Measurements from ENCODE around the gene KIRREL3. TPM values are rescaled to one million over a fixed set of nuclear protein-coding genes. Genes with fewer than 3 reads are reported as not detected.

The KIRREL3 gene
- polyA plus RNA-seq, 1 of the 3 experiments (the other 2 are of a cell fraction): 3.7 TPM

DNA sequence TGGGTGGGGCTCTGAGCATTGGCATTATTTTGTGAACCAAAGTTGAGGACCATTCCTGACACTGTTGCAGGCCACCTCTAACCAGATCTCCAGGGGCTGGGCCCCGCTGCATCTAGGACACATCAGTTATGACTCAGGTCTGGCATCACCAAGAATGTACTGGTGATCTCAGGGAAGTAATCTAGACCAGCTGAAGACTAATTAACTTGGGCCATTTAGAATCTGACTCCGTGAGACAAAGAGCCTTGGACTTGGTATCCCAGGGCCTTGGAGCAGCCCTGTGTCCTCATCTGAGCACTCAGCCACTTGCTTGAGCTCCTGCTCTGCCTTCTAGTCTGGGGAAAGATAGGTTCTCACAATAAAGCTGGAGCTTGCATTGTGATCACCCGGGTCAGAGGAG is 200.6 kb downstream of the KIRREL3 start:
- H4K20me1 ChIP-seq (ENCODE audit: insufficient read depth): no peaks in the 10 kb centered on the region
- ChIA-PET CTCF (no interaction called here), POLR2A (no interaction called here)
- no peaks in the 10 kb centered on the region for H3K9me3 ChIP-seq
- no peaks in the 10 kb centered on the region for H3K4me1 ChIP-seq (ENCODE audit: control insufficient read depth in 1 of 2, insufficient read depth in 2 of 2, low read depth in 1 of 2, low read length in 1 of 2)
- no peak overlapping the region for H3K9ac ChIP-seq
- H3F3A ChIP-seq (replicated peaks; ENCODE audit: insufficient read depth): no peaks in the 10 kb centered on the region
- 53% methylated on average over 3 of the region's 3 CpGs for WGBS (ENCODE audit: low lambda C conversion rate)
- no peak for DNase-seq
- no peaks in the 10 kb centered on the region for H3K36me3 ChIP-seq (replicated peaks in 1 of 2; ENCODE audit: control insufficient read depth in 1 of 2, insufficient read depth in 2 of 2, low read length in 1 of 2)
- H3K9me2 ChIP-seq: no peaks in the 10 kb centered on the region
- no peak overlapping the region for H3K4me2 ChIP-seq
- TF ChIP-seq SIN3A (IDR thresholded peaks at IDR 0.05; ENCODE audit: borderline replicate concordance, low read depth, low read length): no peak
- TF ChIP-seq TCF12 (IDR thresholded peaks at IDR 0.05): peak; percentile 70
- TF ChIP-seq, protein P1, sequence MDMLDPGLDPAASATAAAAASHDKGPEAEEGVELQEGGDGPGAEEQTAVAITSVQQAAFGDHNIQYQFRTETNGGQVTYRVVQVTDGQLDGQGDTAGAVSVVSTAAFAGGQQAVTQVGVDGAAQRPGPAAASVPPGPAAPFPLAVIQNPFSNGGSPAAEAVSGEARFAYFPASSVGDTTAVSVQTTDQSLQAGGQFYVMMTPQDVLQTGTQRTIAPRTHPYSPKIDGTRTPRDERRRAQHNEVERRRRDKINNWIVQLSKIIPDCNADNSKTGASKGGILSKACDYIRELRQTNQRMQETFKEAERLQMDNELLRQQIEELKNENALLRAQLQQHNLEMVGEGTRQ (IDR thresholded peaks at IDR 0.05; ENCODE audit: borderline replicate concordance, low read depth, low read length): no peak
- TF ChIP-seq POLR2AphosphoS5 (IDR thresholded peaks at IDR 0.05; ENCODE audit: low read depth, low read length): no peak
- TF ChIP-seq FOSL2 (IDR thresholded peaks at IDR 0.05; ENCODE audit: borderline replicate concordance, low read depth): peak; percentile 45; the same call in 1 of the 2 replicates
- TF ChIP-seq ELF1 (IDR thresholded peaks at IDR 0.05): no peak
- no peak for TF ChIP-seq GATA2 (CRISPR knock-in tag; IDR thresholded peaks at IDR 0.05)
- TF ChIP-seq TEAD4 (IDR thresholded peaks at IDR 0.05; ENCODE audit: borderline replicate concordance, insufficient read depth): no peak
- no peak for TF ChIP-seq EZH2phosphoT487 (IDR thresholded peaks at IDR 0.05; ENCODE audit: borderline replicate concordance, low read depth)
- TF ChIP-seq MXI1 (IDR thresholded peaks at IDR 0.05; ENCODE audit: low read depth, low read length): no peak
- no peak for TF ChIP-seq RFX5 (IDR thresholded peaks at IDR 0.05; ENCODE audit: low read length)
- no peak for TF ChIP-seq PBX3 (IDR thresholded peaks at IDR 0.05)
- no peak for TF ChIP-seq NFIC (IDR thresholded peaks at IDR 0.05; ENCODE audit: borderline replicate concordance)
- TF ChIP-seq RCOR1 (IDR thresholded peaks at IDR 0.05; ENCODE audit: low read length): no peak
- no peak for TF ChIP-seq SMC3 (IDR thresholded peaks at IDR 0.05; ENCODE audit: low read depth, low read length)
- TF ChIP-seq YY1 (IDR thresholded peaks at IDR 0.05; ENCODE audit: low read depth): no peak
- TF ChIP-seq JUND (IDR thresholded peaks at IDR 0.05): no peak
- TF ChIP-seq TAF1 (IDR thresholded peaks at IDR 0.05; ENCODE audit: borderline replicate concordance, low read depth, low read length): no peak
- H3K27me3 ChIP-seq (ENCODE audit: insufficient read depth): no peaks in the 10 kb centered on the region
- peak overlapping the region in 1 of 2 experiments; percentile 59; a peak in 2 of 4 replicates for H3K27ac ChIP-seq (ENCODE audit: low read depth in 2 of 2, low read length in 1 of 2)
- H2AFZ ChIP-seq (ENCODE audit: low read depth): no peak overlapping the region
- H3K4me3 ChIP-seq (ENCODE audit: low read depth in 2 of 2, low read length in 1 of 2): no peak overlapping the region
- H3K79me2 ChIP-seq (ENCODE audit: insufficient read depth): no peaks in the 10 kb centered on the region

Measured in SK-N-SH (cell line).